Activated naive CD4-positive, alpha-beta T cell treated with anti-CD3 and anti-CD28 coated beads for 36 hours (primary cell): Measurements from ENCODE around the gene MDM2. TPM values are rescaled to one million over a fixed set of nuclear protein-coding genes. Genes with fewer than 3 reads are reported as not detected.
"Not testable (repeated sequence)": the region's sequence is repeated elsewhere in the genome, so short reads cannot be mapped to it uniquely, and the experiment has no call there.

Experiments used
- CTCF ChIA-PET: fragments of 350-600 bp; sonication (Branson Sonifier 250); formaldehyde crosslinking; loops from one replicate; lab custom pipeline; 2021; ENCODE audit warnings: antibody characterized with exemption; lab: Charles Lee
- DNase-seq: peaks from one replicate; pipeline ENCODE4 v3.0.0-alpha.2; 2020
- H3K27ac Mint-ChIP-seq: one replicate; pipeline ENCODE4 v1.8.0; 2021; ENCODE audit warnings: mild to moderate bottlenecking, mixed read lengths
- H3K27me3 Mint-ChIP-seq: one replicate; pipeline ENCODE4 v1.8.0; 2021; ENCODE audit warnings: low read depth, mixed read lengths
- H3K36me3 Mint-ChIP-seq: one replicate; pipeline ENCODE4 v1.8.0; 2021; ENCODE audit warnings: low read depth, mixed read lengths
- H3K4me1 Mint-ChIP-seq: one replicate; pipeline ENCODE4 v1.8.0; 2021; ENCODE audit warnings: low read depth, mixed read lengths
- H3K4me3 Mint-ChIP-seq: one replicate; pipeline ENCODE4 v1.8.0; 2021; ENCODE audit warnings: mild to moderate bottlenecking, moderate library complexity, mixed read lengths
- H3K9me3 Mint-ChIP-seq: one replicate; pipeline ENCODE4 v1.8.0; 2021; ENCODE audit warnings: mixed read lengths
- intact Hi-C: fragments of 100-400 bp; cut with micrococcal nuclease; formaldehyde crosslinking; loops from one replicate; pipeline ENCODE4 v1.15.1; 2023
- total RNA-seq, 2 experiments: library from RNA; stranded (reverse); gene quantifications; one replicate each; pipeline ENCODE4 v1.2.3, GENCODE V29; 2021

Gene MDM2
- total RNA-seq, 2 experiments from 2014 or later: 165 to 166 TPM

DNA sequence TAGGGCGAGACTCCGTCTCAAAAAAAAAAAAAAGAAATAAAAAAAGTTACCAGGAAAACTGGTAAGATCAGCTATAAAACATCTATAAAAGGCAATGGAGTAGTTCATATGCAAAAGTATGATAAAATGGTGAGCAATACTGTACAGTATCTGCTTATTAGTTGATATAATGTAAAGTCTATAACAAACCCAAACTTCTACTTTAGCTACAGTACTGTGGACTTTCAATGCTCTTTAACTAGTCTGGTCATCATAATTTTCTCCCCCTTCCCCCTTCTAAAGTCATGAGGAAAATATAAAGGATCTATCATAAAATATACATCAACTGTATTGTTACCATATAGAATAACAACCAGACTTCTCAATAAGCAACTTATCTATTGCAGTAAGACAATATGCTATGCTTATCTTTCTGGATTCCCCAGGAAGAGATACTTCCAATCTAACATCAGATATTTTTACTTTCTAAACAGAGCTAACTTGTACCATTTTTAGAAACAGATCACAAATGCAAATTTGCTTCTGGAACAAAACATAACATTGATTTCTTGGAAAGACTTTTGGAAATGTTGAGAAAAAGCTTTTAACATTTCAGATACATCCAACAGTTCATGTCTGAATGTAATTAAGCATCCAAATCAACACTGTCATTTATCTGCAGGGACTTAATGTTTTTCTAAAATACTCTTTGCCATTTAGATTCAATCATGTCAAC is 43.8 kb downstream of the MDM2 start:
- Mint-ChIP-seq H3K27ac (no peak overlapping the region), H3K9me3 (no peaks in the 10 kb centered on the region), H3K4me1 (peaks cover 18% of the 10 kb centered on the region), H3K4me3 (no peak overlapping the region), H3K36me3 (peaks cover 20% of the 10 kb centered on the region), H3K27me3 (no peaks in the 10 kb centered on the region)
- CTCF ChIA-PET: no interaction called here
- no peak for DNase-seq
- intact Hi-C loops: loop anchor here (2.0 kb wide), 1 partner anchor 25 kb away; no protein-coding TSS in a partner anchor

- Mint-ChIP-seq H3K4me1 (peaks cover 18% of the 10 kb centered on the region), H3K27ac (no peak overlapping the region), H3K36me3 (peaks cover 35% of the 10 kb centered on the region), H3K4me3 (no peak overlapping the region), H3K9me3 (no peaks in the 10 kb centered on the region), H3K27me3 (no peaks in the 10 kb centered on the region)
- intact Hi-C loops: loop anchor here (2.0 kb wide), 1 partner anchor 27 kb away; no protein-coding TSS in a partner anchor
- CTCF ChIA-PET: interaction anchor here (0.8 to 1.2 kb wide), 2 partner anchors 17 to 46 kb away, joined by 5 to 6 read pairs; partner anchors contain the start of gene MDM2
- no peak for DNase-seq
These were observed 45.6 kb downstream of the MDM2 start for GRCh38 chr12:68853396-68854077.

GRCh38 chr12:68854078-68854468 is 46.1 kb downstream of the MDM2 start:
- CTCF ChIA-PET: interaction anchor here (0.8 kb wide), 1 partner anchor 18 kb away, joined by 5 read pairs; no protein-coding TSS in a partner anchor

GRCh38 chr12:68854554-68854953 is 46.6 kb downstream of the MDM2 start:
- intact Hi-C loops: no loop called here
- Mint-ChIP-seq H3K27me3 (no peaks in the 10 kb centered on the region), H3K27ac (no peak overlapping the region), H3K4me1 (peaks cover 18% of the 10 kb centered on the region), H3K9me3 (no peaks in the 10 kb centered on the region), H3K4me3 (no peak overlapping the region), H3K36me3 (peaks cover 36% of the 10 kb centered on the region)
- CTCF ChIA-PET: interaction anchor here (0.8 to 1.2 kb wide), 3 partner anchors 18 to 301 kb away, joined by 3 to 5 read pairs (median 4); no protein-coding TSS in a partner anchor
- DNase-seq: no peak

More at GRCh38 chr12:68854078-68854468, 46.1 kb downstream of the MDM2 start:
- Mint-ChIP-seq H3K4me3 (no peak overlapping the region), H3K9me3 (no peaks in the 10 kb centered on the region), H3K4me1 (peaks cover 18% of the 10 kb centered on the region), H3K36me3 (peaks cover 36% of the 10 kb centered on the region), H3K27ac (no peak overlapping the region), H3K27me3 (no peaks in the 10 kb centered on the region)
- DNase-seq: no peak
- intact Hi-C loops: no loop called here

DNA sequence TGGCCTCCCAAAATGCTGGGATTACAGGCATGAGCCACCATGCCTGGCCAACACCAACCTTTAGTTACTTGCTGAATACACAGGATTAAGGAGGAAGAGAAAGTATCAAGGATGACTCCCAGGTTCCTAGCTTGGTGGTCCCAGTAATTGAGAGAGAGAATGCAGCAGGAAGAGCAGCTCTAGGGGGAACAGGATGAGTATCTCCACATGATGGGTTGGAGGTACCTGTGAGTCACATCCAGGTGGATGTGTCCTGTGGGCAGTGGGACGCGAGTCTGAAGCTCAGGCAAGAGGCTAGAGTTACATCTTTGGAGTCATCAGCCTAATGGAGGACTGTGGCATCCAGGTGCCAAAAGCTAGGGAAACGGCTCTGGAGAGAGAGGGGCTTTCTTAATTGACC is 47.1 kb downstream of the MDM2 start:
- no peaks in the 10 kb centered on the region for H3K27me3 Mint-ChIP-seq
- no peak for DNase-seq
- H3K9me3 Mint-ChIP-seq: no peaks in the 10 kb centered on the region
- CTCF ChIA-PET: interaction anchor here (0.6 to 1.2 kb wide), 3 partner anchors 25 to 815 kb away, joined by 3 to 4 read pairs (median 4); no protein-coding TSS in a partner anchor
- peaks cover 41% of the 10 kb centered on the region for H3K36me3 Mint-ChIP-seq
- intact Hi-C loops: no loop called here
- peaks cover 18% of the 10 kb centered on the region for H3K4me1 Mint-ChIP-seq
- H3K4me3 Mint-ChIP-seq: no peak overlapping the region
- no peak overlapping the region for H3K27ac Mint-ChIP-seq

DNA sequence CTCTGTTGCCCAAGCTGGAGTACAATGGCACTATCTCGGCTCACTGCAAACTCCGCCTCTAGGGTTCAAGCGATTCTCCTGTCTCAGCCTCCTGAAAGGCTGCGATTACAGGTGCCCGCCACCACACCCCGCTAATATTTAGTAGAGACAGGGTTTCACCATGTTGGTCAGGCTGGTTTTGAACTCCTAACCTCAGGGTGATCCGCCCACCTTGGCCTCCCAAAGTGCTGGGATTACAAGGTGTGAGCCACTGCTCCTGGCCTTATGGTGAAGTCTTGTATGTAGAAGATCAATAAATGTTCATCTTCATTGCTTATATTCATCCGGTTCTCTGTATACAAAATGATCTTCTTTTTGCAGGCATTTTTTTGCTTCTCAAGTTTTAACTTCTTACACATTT is 47.8 kb downstream of the MDM2 start:
- Mint-ChIP-seq H3K36me3 (peaks cover 44% of the 10 kb centered on the region), H3K4me3 (no peak overlapping the region), H3K27ac (no peak overlapping the region), H3K4me1 (peaks cover 18% of the 10 kb centered on the region), H3K27me3 (no peaks in the 10 kb centered on the region), H3K9me3 (no peaks in the 10 kb centered on the region)
- CTCF ChIA-PET: interaction anchor here (0.6 kb wide), 1 partner anchor 816 kb away, joined by 4 read pairs; no protein-coding TSS in a partner anchor
- no peak for DNase-seq
- intact Hi-C loops: no loop called here

DNA sequence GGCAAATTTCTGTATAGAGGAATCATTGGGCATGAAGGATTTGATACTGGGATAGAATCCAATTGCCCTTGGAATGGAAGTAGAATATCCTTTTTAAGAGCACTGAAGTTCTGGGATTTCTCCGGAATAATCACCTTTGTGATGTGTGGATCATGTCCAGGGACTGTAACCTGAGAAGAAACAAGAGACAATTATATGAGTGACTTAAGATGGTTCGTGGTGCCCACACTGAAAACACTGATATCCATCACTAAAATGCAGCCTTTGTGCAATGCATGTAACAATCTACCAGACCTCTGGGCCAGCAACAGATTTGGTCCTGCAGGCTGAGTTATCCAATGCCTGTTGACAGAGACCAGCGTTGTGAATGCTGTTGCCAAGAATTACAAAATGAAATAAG is 48.5 kb downstream of the MDM2 start:
- intact Hi-C loops: no loop called here
- Mint-ChIP-seq H3K9me3 (no peaks in the 10 kb centered on the region), H3K4me3 (no peak overlapping the region), H3K27ac (no peak overlapping the region), H3K36me3 (peaks cover 48% of the 10 kb centered on the region), H3K27me3 (no peaks in the 10 kb centered on the region), H3K4me1 (peaks cover 18% of the 10 kb centered on the region)
- CTCF ChIA-PET: no interaction called here
- DNase-seq: no peak

- peaks cover 6% of the 10 kb centered on the region for H3K4me1 Mint-ChIP-seq
- H3K27ac Mint-ChIP-seq: no peak overlapping the region
- peaks cover 43% of the 10 kb centered on the region for H3K36me3 Mint-ChIP-seq
- no peaks in the 10 kb centered on the region for H3K27me3 Mint-ChIP-seq
- CTCF ChIA-PET: interaction anchor here (1.2 to 1.3 kb wide), 2 partner anchors 32 to 295 kb away, joined by 3 to 8 read pairs; no protein-coding TSS in a partner anchor
- no peaks in the 10 kb centered on the region for H3K9me3 Mint-ChIP-seq
- no peak for DNase-seq
- H3K4me3 Mint-ChIP-seq: no peak overlapping the region
- intact Hi-C loops: loop anchor here (5.0 kb wide), 1 partner anchor 290 kb away; no protein-coding TSS in a partner anchor
These were observed 53.9 kb downstream of the MDM2 start for GRCh38 chr12:68861890-68862289.

GRCh38 chr12:68863109-68863770 is 55.3 kb downstream of the MDM2 start:
- DNase-seq: no peak
- no peaks in the 10 kb centered on the region for H3K27me3 Mint-ChIP-seq
- CTCF ChIA-PET: interaction anchor here (0.6 to 1.3 kb wide), 9 partner anchors 19 to 692 kb away, joined by 3 to 8 read pairs (median 3); no protein-coding TSS in a partner anchor
- no peaks in the 10 kb centered on the region for H3K9me3 Mint-ChIP-seq
- no peak overlapping the region for H3K27ac Mint-ChIP-seq
- peaks cover 33% of the 10 kb centered on the region for H3K36me3 Mint-ChIP-seq
- H3K4me3 Mint-ChIP-seq: no peak overlapping the region
- H3K4me1 Mint-ChIP-seq: peaks cover 6% of the 10 kb centered on the region
- intact Hi-C loops: loop anchor here (5.0 kb wide), 1 partner anchor 289 kb away; no protein-coding TSS in a partner anchor

- peaks cover 33% of the 10 kb centered on the region for H3K36me3 Mint-ChIP-seq
- CTCF ChIA-PET: interaction anchor here (0.6 kb wide), 1 partner anchor 692 kb away, joined by 3 read pairs; no protein-coding TSS in a partner anchor
- not testable (repeated sequence) for H3K27me3 Mint-ChIP-seq, H3K27ac Mint-ChIP-seq, H3K4me1 Mint-ChIP-seq, H3K4me3 Mint-ChIP-seq, H3K9me3 Mint-ChIP-seq
- DNase-seq: peak; percentile 52
- intact Hi-C loops: loop anchor here (1.0 to 5.0 kb wide), 3 partner anchors 206 to 391 kb away; no protein-coding TSS in a partner anchor
These were observed 56.0 kb downstream of the MDM2 start for GRCh38 chr12:68863886-68864454.

- Mint-ChIP-seq H3K4me3 (no peak overlapping the region), H3K27ac (no peak overlapping the region), H3K27me3 (no peaks in the 10 kb centered on the region), H3K36me3 (peaks cover 38% of the 10 kb centered on the region), H3K4me1 (peaks cover 6% of the 10 kb centered on the region), H3K9me3 (no peaks in the 10 kb centered on the region)
- CTCF ChIA-PET: interaction anchor here (2.1 kb wide), 1 partner anchor 205 kb away, joined by 8 read pairs; no protein-coding TSS in a partner anchor
- DNase-seq: no peak
- intact Hi-C loops: loop anchor here (1.0 to 5.0 kb wide), 3 partner anchors 206 to 390 kb away; no protein-coding TSS in a partner anchor
These were observed 56.6 kb downstream of the MDM2 start for GRCh38 chr12:68864604-68865003.
